Osteocyte (in vitro differentiated cells): ENCODE data around the gene ANKH. TPM values are rescaled to one million over a fixed set of nuclear protein-coding genes. Genes with fewer than 3 reads are reported as not detected.

ENCODE experiments used
- DNase-seq: peaks from one replicate; pipeline ENCODE4 v3.0.0; 2021; ENCODE audit warnings: mixed read lengths; ENCODE audit not compliant: unreplicated experiment; ENCODE audit errors: extremely low spot score
- H3K27ac Mint-ChIP-seq: one replicate; pipeline ENCODE4 v1.8.0; 2021; ENCODE audit warnings: mild to moderate bottlenecking, mixed read lengths; ENCODE audit not compliant: unreplicated experiment
- H3K27me3 Mint-ChIP-seq: one replicate; pipeline ENCODE4 v1.8.0; 2021; ENCODE audit warnings: mixed read lengths; ENCODE audit not compliant: unreplicated experiment
- H3K36me3 Mint-ChIP-seq: one replicate; pipeline ENCODE4 v1.8.0; 2021; ENCODE audit warnings: mixed read lengths; ENCODE audit not compliant: unreplicated experiment
- H3K4me1 Mint-ChIP-seq: one replicate; pipeline ENCODE4 v1.8.0; 2021; ENCODE audit warnings: mixed read lengths; ENCODE audit not compliant: unreplicated experiment
- H3K4me3 Mint-ChIP-seq: one replicate; pipeline ENCODE4 v1.8.0; 2021; ENCODE audit warnings: mild to moderate bottlenecking, moderate library complexity, mixed read lengths; ENCODE audit not compliant: unreplicated experiment
- H3K9me3 Mint-ChIP-seq: one replicate; pipeline ENCODE4 v1.8.0; 2021; ENCODE audit warnings: mixed read lengths; ENCODE audit not compliant: unreplicated experiment
- CTCF ChIP-seq: fragments of 200-600 bp; sonication (generic); IDR thresholded peaks from 2 replicates; pipeline ENCODE4 v1.5.0; 2021; ENCODE audit warnings: antibody characterized with exemption, mild to moderate bottlenecking, moderate library complexity
- total RNA-seq: library from RNA; stranded (reverse); gene quantifications from 2 replicates; pipeline ENCODE4 v1.2.1, GENCODE V29; 2021

The ANKH gene
- total RNA-seq, 1 donor from 2014 or later, result 50.8 TPM

DNA sequence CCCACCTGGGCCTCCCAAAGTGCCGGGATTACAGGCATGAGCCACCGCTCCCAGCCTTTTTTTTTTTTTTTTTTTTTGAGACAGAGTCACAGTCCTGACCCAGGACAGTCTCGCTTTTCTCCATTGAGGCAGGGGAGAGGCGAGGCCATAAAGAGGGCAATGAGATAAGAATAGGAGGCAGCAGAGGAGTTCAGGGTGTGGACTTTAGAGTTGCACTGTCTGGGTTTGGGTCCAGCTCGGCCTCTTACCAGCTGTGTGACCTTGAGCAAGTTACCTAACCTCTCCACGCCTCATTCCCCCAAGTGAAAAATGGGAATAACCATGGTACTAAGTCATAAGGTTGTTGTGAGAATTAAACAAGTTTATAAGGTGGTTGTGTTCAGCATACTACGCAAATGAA is 24.6 kb upstream of the ANKH start:
- H3K36me3 Mint-ChIP-seq, result no peaks in the 10 kb centered on the region

GRCh38 chr5:14895301-14895700 is 23.7 kb upstream of the ANKH start:
- Mint-ChIP-seq H3K27ac (no peak overlapping the region), H3K4me1 (no peaks in the 10 kb centered on the region), H3K9me3 (no peaks in the 10 kb centered on the region), H3K27me3 (peaks cover 16% of the 10 kb centered on the region), H3K36me3 (no peaks in the 10 kb centered on the region), H3K4me3 (no peak overlapping the region)
- TF ChIP-seq CTCF, result no peak
- no peak for DNase-seq

More for the DNA sequence above, 24.6 kb upstream of the ANKH start:
- H3K4me3 Mint-ChIP-seq, result no peak overlapping the region
- no peak overlapping the region for H3K27ac Mint-ChIP-seq
- DNase-seq, result no peak
- no peaks in the 10 kb centered on the region for H3K9me3 Mint-ChIP-seq
- TF ChIP-seq CTCF, result no peak
- H3K4me1 Mint-ChIP-seq, result peaks cover 7% of the 10 kb centered on the region
- peaks cover 16% of the 10 kb centered on the region for H3K27me3 Mint-ChIP-seq

DNA sequence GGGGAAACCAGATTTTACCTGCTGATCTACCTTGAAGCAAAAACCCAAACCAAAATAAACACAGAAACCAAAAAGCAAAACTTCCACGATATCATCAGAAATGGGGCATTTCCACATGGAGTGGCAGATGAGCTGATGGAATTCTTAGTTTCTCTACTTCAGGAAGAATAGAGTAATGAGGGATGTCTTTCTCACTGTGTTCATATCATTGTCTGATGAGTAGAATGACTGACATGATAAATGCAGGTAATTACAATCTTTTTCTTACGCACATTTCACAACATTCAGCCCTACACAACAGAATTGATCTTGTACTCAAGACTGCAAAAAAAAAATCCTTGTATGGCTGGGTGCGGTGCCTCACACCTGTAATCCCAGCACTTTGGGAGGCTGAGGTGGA is 23.2 kb upstream of the ANKH start:
- no peak for TF ChIP-seq CTCF
- Mint-ChIP-seq H3K4me3 (no peak overlapping the region), H3K9me3 (no peaks in the 10 kb centered on the region), H3K36me3 (no peaks in the 10 kb centered on the region), H3K4me1 (no peaks in the 10 kb centered on the region), H3K27me3 (peaks cover 20% of the 10 kb centered on the region), H3K27ac (no peak overlapping the region)
- DNase-seq, result no peak

- Mint-ChIP-seq H3K9me3 (no peaks in the 10 kb centered on the region), H3K4me3 (no peak overlapping the region), H3K27me3 (peaks cover 30% of the 10 kb centered on the region), H3K27ac (no peak overlapping the region), H3K4me1 (no peaks in the 10 kb centered on the region), H3K36me3 (no peaks in the 10 kb centered on the region)
- no peak for TF ChIP-seq CTCF
- no peak for DNase-seq
Measured at GRCh38 chr5:14893381-14893780, 21.8 kb upstream of the ANKH start.

GRCh38 chr5:14890846-14891245 is 19.3 kb upstream of the ANKH start:
- TF ChIP-seq CTCF, result no peak
- peaks cover 39% of the 10 kb centered on the region for H3K27me3 Mint-ChIP-seq
- no peaks in the 10 kb centered on the region for H3K9me3 Mint-ChIP-seq
- no peak for DNase-seq
- no peaks in the 10 kb centered on the region for H3K4me1 Mint-ChIP-seq
- H3K27ac Mint-ChIP-seq, result no peak overlapping the region
- no peak overlapping the region for H3K4me3 Mint-ChIP-seq
- no peaks in the 10 kb centered on the region for H3K36me3 Mint-ChIP-seq
